ENCODE data around the gene SKI.

DNA sequence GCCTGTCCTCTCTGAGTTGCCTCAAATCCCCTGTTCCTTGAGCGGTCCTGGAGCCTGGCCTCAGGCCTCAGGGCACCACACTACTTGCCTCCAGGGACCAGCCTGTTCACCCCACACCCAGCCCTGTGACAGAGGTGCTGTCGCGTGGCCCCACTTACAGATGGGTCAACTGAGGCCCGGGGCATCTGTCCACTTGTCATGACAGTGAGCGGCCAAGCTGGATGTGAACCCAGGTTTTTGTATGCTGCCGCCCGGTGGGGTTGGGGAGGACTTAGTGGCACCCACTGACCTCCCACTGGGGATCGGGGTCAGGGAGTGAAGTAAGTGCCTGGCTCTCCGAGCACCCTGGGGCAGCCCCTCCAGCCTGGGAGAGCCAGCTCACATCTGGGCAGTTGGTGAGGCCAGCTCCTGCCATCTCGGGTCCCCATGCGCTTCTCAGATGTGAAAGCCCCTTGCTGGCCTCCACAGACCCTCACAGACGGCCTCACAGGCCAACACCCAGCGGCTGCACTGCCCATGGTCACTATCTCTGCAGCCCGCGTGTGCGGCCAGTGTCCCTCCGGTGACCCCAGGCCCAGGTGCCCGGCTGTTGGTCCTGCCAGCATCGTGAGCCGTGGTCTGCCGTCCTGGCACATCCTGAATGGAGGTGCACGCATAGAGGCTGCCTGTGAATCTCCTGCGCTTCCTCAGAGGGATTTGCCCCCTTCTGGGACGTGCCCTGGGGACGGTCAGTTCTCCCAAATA lies 24.3 kb upstream of the SKI start:
- TF ChIP-seq EZH2 (IDR thresholded peaks at IDR 0.05; ENCODE audit: borderline replicate concordance, low read length) = no peak
- TF ChIP-seq, protein P1, sequence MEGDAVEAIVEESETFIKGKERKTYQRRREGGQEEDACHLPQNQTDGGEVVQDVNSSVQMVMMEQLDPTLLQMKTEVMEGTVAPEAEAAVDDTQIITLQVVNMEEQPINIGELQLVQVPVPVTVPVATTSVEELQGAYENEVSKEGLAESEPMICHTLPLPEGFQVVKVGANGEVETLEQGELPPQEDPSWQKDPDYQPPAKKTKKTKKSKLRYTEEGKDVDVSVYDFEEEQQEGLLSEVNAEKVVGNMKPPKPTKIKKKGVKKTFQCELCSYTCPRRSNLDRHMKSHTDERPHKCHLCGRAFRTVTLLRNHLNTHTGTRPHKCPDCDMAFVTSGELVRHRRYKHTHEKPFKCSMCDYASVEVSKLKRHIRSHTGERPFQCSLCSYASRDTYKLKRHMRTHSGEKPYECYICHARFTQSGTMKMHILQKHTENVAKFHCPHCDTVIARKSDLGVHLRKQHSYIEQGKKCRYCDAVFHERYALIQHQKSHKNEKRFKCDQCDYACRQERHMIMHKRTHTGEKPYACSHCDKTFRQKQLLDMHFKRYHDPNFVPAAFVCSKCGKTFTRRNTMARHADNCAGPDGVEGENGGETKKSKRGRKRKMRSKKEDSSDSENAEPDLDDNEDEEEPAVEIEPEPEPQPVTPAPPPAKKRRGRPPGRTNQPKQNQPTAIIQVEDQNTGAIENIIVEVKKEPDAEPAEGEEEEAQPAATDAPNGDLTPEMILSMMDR (IDR thresholded peaks at IDR 0.05; ENCODE audit: low read length) = no peak

Data from OCI-LY1 (cell line).